Heart left ventricle (tissue), 16 donors: ENCODE results near the gene PRKCB. TPM values are rescaled to one million over a fixed set of nuclear protein-coding genes. Genes with fewer than 3 reads are reported as not detected.

Source experiments
- ATAC-seq, 4 donors: fragments of 200-7000 bp; cut with Tn5 transposase; one replicate each; pipeline ENCODE4 v1.9.1; 2020 to 2022; ENCODE audit warnings: moderate library complexity in 4 of 4, mild to moderate bottlenecking in 3 of 4, moderate number of reproducible peaks in 1 of 4
- DNase-seq, 5 donors: peaks; one replicate each; pipeline ENCODE4 v3.0.0-alpha.2; 2020
- H3K27ac ChIP-seq, 12 donors: fragments of 200-600 bp; sonication (generic) in 4 of 12; one replicate each; pipeline versions ENCODE4 v1.5.0 to v1.8.0; 2016 to 2022; ENCODE audit warnings: mild to moderate bottlenecking in 2 of 12
- H3K27me3 ChIP-seq, 9 donors: fragments of 200-600 bp; sonication (generic) in 2 of 9; one replicate each; pipeline versions ENCODE4 v1.5.1 to v1.8.0; 2016 to 2022; ENCODE audit warnings: mild to moderate bottlenecking in 3 of 9
- H3K36me3 ChIP-seq, 9 donors: fragments of 200-600 bp; sonication (generic) in 2 of 9; one replicate each; pipeline versions ENCODE4 v1.5.0 to v1.8.0; 2018 to 2022; ENCODE audit warnings: mild to moderate bottlenecking in 2 of 9
- H3K4me1 ChIP-seq, 12 donors: fragments of 200-600 bp; sonication (generic) in 4 of 12; one replicate each; pipeline versions ENCODE4 v1.5.0 to v1.8.0; 2016 to 2022; ENCODE audit warnings: mild to moderate bottlenecking in 3 of 12
- H3K4me3 ChIP-seq, 12 donors: fragments of 200-600 bp; sonication (generic) in 4 of 12; one replicate each; pipeline versions ENCODE4 v1.5.0 to v1.8.0; 2017 to 2022; ENCODE audit warnings: mild to moderate bottlenecking in 9 of 12, moderate library complexity in 4 of 12
- H3K9me3 ChIP-seq, 12 donors: fragments of 200-600 bp; sonication (generic) in 4 of 12; one replicate each; pipeline versions ENCODE4 v1.5.0 to v1.8.0; 2016 to 2022; ENCODE audit warnings: mild to moderate bottlenecking in 1 of 12
- CTCF ChIP-seq, 12 donors: fragments of 200-600 bp; sonication (generic) in 4 of 12; IDR thresholded peaks; one replicate each; pipeline versions ENCODE4 v1.5.0 to v1.8.0; 2018 to 2022; ENCODE audit warnings: antibody characterized with exemption in 12 of 12, mild to moderate bottlenecking in 5 of 12
- POLR2A ChIP-seq, 2 donors: fragments of 450-650 bp; IDR thresholded peaks; one replicate each; pipeline ENCODE4 v1.6.1; 2017; ENCODE audit warnings: antibody characterized with exemption in 2 of 2, mild to moderate bottlenecking in 2 of 2, moderate library complexity in 2 of 2
- WGBS, 4 donors: extraction: QIAGEN DNeasy Blood & Tissue Kit in 2 of 4; methylation state at CpG; one replicate each; pipeline versions ENCODE4 v1.1.5 to v1.1.7; 2013 to 2018; 5-methylcytosine and 5-hydroxymethylcytosine counted together
- intact Hi-C, 10 donors: fragments of 100-400 bp; cut with DNase I; formaldehyde crosslinking; loops; one replicate each; pipeline versions ENCODE4 v1.11.1 to v1.14.2; 2022
- long read RNA-seq, 3 donors: library from polyadenylated mRNA; unstranded; transcript quantifications; one replicate each; pipeline ENCODE4 v2.0.0, GENCODE V29; 2020 to 2021
- polyA plus RNA-seq, 2 donors: library from polyadenylated mRNA; stranded (reverse); fragments of 200-250 nt; gene quantifications; one replicate each; pipeline ENCODE4 v1.2.3, GENCODE V29; 2013
- total RNA-seq, 9 donors: library from RNA; depleted of rRNA in 2 of 9; stranded (reverse); fragments of >200 nt in 2 of 9; fragmentation: NEBNext Ultra II Directional in 3 of 9; extraction: Animal tissue kit (Norgen Biotek cat#: 25700) in 3 of 9; gene quantifications; one replicate each; pipeline versions ENCODE4 v1.1.0 to v1.2.4, GENCODE V29; 2016 to 2023
- donor health status: ischemic (EF 13 %, LVEDD 7.1; RV severe dilation, severe dysfunction).
- donor health status: healthy with polysubstance abuse.
- donor health status: DM: no; HTN: yes; CAD: no.
- donor health status: DM: no; HTN: no; CAD: no.
- donor health status: ischemic (EF 25% LVEDD 6.9; RV normal size, moderate dysfunction).
- donor health status: ischemic (EF 25% LVEDD 5.7; RV mildly dilated, moderate dysfunction).
- donor health status: healthy.
- donor health status: DM: yes; HTN: yes; CAD: no.
- donor health status: ischemic (EF 35%, LVEDD 5.7; RV mildly dilated, moderate dysfunction).
- donor health status: nonischemic (EF 11% LVEDD 7.7; RV severe dilation, severe dysfunction).
- donor health status: DM: yes; HTN: yes; CAD: no.
- donor health status: PGD.
- donor health status: ischemic (EF 29% LVEDD 5.4; RV normal size, mild dysfunction).
- donor health status: nonischemic (EF 23%, LVEDD 6.1; RV moderate dilation, normal function).

The PRKCB gene
- total RNA-seq (10 to 100 TPM in 1 of 9 donors, 1 to 10 TPM in 6, under 1 TPM in 2; 0.75 to 18.4 (median 1.8) TPM), polyA plus RNA-seq (under 1 TPM; 0.30 to 0.55 TPM)
- long read RNA-seq, donor 1, full-length matches to known transcripts = 4 of 5 reads
- long read RNA-seq, donor 1, partial matches to known transcripts = 1 of 5 reads
- long read RNA-seq, donor 1, other reads (novel, unspliced or antisense) = 0 of 5 reads
- long read RNA-seq, donor 2, partial matches to known transcripts = 1 of 1 reads
- long read RNA-seq, donor 2, other reads (novel, unspliced or antisense) = 0 of 1 reads
- long read RNA-seq, donor 3, full-length matches to known transcripts = 5 of 6 reads
- long read RNA-seq, donor 3, partial matches to known transcripts = 0 of 6 reads
- long read RNA-seq, donor 3, other reads (novel, unspliced or antisense) = 1 of 6 reads

GRCh38 chr16:23835390-23836077 is at the start of gene PRKCB:
Gene PRKCB (plus strand): TSS chr16:23835983.
- ATAC-seq (peak; percentile 67 to 94 (median 91)), DNase-seq (peak; percentile 45 to 91 (median 73))
- peak within 1 kb of the TSS in 2 of 12 donors; percentile 5 to 73 for H3K27ac ChIP-seq
- 1 to 7% (median 2%) methylated on average over 28 to 63 of the region's 63 CpGs for WGBS, 4 donors
- H3K4me1 ChIP-seq = peaks cover 0 to 27% (median 0%) of the 10 kb centered on the region in 12 donors
- H3K9me3 ChIP-seq = peaks cover 0 to 6% (median 1%) of the 10 kb centered on the region in 12 donors
- peak within 1 kb of the TSS; percentile 19 to 80 (median 46) for H3K4me3 ChIP-seq
- intact Hi-C loops = no loop called here
- peaks cover 10 to 66% (median 19%) of the 10 kb centered on the region in 9 donors for H3K27me3 ChIP-seq
- TF ChIP-seq POLR2A (IDR thresholded peaks at IDR 0.05) = no peak
- no peak for TF ChIP-seq CTCF (IDR thresholded peaks at IDR 0.05)
- H3K36me3 ChIP-seq = no peaks in the 10 kb centered on the region

- H3K27me3 ChIP-seq = peaks cover 0 to 30% (median 8%) of the 10 kb centered on the region in 9 donors
- intact Hi-C loops = no loop called here
- no peak for TF ChIP-seq CTCF (IDR thresholded peaks at IDR 0.05)
- DNase-seq (no peak), ATAC-seq (no peak)
- H3K9me3 ChIP-seq = no peaks in the 10 kb centered on the region
- no peak overlapping the region for H3K27ac ChIP-seq
- no peak overlapping the region for H3K4me3 ChIP-seq
- peaks cover 0 to 12% (median 0%) of the 10 kb centered on the region in 12 donors for H3K4me1 ChIP-seq
- WGBS, 4 donors = 19 to 23% (median 20%) methylated on average over 6 of the region's 6 CpGs
- H3K36me3 ChIP-seq = no peaks in the 10 kb centered on the region
These were observed 48.7 kb upstream of the PRKCB start for GRCh38 chr16:23786964-23787561.

GRCh38 chr16:23788685-23789084 is 47.1 kb upstream of the PRKCB start:
- peaks cover 0 to 24% (median 6%) of the 10 kb centered on the region in 9 donors for H3K27me3 ChIP-seq
- H3K4me1 ChIP-seq = peaks cover 0 to 12% (median 0%) of the 10 kb centered on the region in 12 donors
- 53 to 62% (median 57%) methylated on average over 3 of the region's 3 CpGs for WGBS, 4 donors

More at GRCh38 chr16:23788685-23789084, 47.1 kb upstream of the PRKCB start:
- intact Hi-C loops = no loop called here
- ATAC-seq (no peak), DNase-seq (no peak)
- TF ChIP-seq POLR2A (IDR thresholded peaks at IDR 0.05) (no peak), CTCF (IDR thresholded peaks at IDR 0.05) (no peak)
- H3K4me3 ChIP-seq = no peak overlapping the region
- H3K27ac ChIP-seq = no peak overlapping the region
- H3K36me3 ChIP-seq = no peaks in the 10 kb centered on the region
- H3K9me3 ChIP-seq = no peaks in the 10 kb centered on the region
